ENCODE data around the gene CCDC69. TPM values are rescaled to one million over a fixed set of nuclear protein-coding genes. Genes with fewer than 3 reads are reported as not detected.
"Not testable (repeated sequence)": the region's sequence is repeated elsewhere in the genome, so short reads cannot be mapped to it uniquely, and the experiment has no call there.

The CCDC69 gene
- total RNA-seq, 1 donor from 2014 or later, result 45.8 TPM

- DNase-seq (ENCODE audit: low spot score), result no peak
- no peak for ATAC-seq
- intact Hi-C loops (cut with DNase I), result no loop called here
Observed at GRCh38 chr5:151178777-151179488, 45.0 kb downstream of the CCDC69 start.

GRCh38 chr5:151178372-151178771 is 45.5 kb downstream of the CCDC69 start:
- intact Hi-C loops (cut with DNase I), result no loop called here
- ATAC-seq, result no peak
- no peak for DNase-seq (ENCODE audit: low spot score)

DNA sequence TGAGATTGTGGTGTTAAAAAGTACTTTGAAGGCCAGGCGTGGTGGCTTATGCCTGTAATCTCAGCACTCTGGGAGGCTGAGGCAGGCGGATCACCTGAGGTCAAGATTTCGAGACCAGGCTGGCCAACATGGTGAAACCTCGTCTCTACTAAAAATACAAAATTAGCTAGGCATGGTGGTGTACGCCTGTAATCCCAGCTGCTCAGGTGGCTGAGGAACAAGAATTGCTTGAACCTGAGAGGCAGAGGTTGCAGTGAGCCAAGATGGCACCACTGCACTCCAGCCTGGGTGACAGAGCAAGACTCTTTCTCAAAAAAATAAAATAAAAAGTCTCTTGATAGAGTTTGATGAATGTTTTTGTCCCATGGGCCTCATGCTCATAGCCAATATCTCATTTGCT is 47.6 kb downstream of the CCDC69 start:
- ATAC-seq; DNase-seq (ENCODE audit: low spot score); intact Hi-C loops (cut with DNase I): not testable (repeated sequence)

- DNase-seq (ENCODE audit: low spot score) (no peak), ATAC-seq (peak; percentile 39)
- intact Hi-C loops (cut with DNase I), result no loop called here
Observed at GRCh38 chr5:151174612-151175101, 49.2 kb downstream of the CCDC69 start.

DNA sequence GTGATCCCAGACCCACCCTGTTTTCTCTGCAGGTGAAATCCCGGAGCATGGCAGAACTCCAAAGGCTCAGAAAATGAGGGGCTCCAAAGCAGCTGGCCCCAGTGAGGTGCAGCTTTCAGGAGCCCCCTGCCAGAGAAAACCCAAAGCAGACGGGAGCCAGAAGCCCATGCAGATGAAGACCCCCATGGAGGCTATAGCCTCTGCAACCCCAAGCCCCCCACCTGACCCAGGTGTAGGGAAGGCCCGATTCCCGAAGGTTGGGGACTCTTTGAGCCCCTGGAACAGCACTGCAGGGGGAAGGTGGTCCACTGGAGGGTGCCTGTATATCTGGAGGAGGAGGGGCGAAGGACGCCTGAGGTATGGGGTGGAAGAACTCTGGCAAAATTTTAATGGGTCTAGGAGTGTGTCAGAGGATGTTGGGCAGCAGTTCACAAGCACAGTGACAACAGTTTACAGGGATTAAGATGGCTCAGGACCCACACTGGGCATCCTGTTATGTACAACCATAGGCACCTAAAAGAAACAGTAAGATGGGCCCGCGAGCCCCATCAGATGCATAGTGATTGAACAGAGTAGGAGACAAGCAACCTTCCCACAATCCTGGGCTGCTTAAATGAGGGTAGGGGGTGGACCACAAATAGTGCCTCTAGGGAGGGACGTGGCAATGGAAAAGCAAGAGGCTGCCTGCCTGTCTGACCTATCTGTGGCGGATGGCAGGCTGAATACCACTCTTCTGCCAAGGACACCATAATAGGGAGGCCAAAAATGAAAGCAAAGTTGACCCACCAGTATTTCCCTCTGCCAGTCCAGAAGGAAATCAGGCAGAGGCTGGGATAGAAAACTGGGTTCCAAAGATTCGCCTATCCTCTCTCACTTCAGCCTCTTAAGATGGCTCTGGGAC is 49.9 kb downstream of the CCDC69 start:
- intact Hi-C loops (cut with DNase I), result no loop called here
- DNase-seq (ENCODE audit: low spot score) (no peak), ATAC-seq (peak; percentile 31)

- no peak for ATAC-seq
- intact Hi-C loops (cut with DNase I), result no loop called here
Observed at GRCh38 chr5:151171529-151171928, 52.4 kb downstream of the CCDC69 start.

GRCh38 chr5:151168602-151169344 is 55.1 kb downstream of the CCDC69 start:
- intact Hi-C loops (cut with DNase I), result loop anchor here (5.0 kb wide), 1 partner anchor 116 kb away; no protein-coding TSS in a partner anchor
- ATAC-seq, result no peak
- no peak for DNase-seq (ENCODE audit: low spot score)

More at GRCh38 chr5:151171529-151171928, 52.4 kb downstream of the CCDC69 start:
- DNase-seq (ENCODE audit: low spot score), result no peak

- DNase-seq (ENCODE audit: low spot score), result peak; percentile 32
- ATAC-seq, result no peak
- intact Hi-C loops (cut with DNase I), result loop anchor here (5.0 kb wide), 1 partner anchor 115 kb away; no protein-coding TSS in a partner anchor
Observed at GRCh38 chr5:151167022-151167421, 56.9 kb downstream of the CCDC69 start.

DNA sequence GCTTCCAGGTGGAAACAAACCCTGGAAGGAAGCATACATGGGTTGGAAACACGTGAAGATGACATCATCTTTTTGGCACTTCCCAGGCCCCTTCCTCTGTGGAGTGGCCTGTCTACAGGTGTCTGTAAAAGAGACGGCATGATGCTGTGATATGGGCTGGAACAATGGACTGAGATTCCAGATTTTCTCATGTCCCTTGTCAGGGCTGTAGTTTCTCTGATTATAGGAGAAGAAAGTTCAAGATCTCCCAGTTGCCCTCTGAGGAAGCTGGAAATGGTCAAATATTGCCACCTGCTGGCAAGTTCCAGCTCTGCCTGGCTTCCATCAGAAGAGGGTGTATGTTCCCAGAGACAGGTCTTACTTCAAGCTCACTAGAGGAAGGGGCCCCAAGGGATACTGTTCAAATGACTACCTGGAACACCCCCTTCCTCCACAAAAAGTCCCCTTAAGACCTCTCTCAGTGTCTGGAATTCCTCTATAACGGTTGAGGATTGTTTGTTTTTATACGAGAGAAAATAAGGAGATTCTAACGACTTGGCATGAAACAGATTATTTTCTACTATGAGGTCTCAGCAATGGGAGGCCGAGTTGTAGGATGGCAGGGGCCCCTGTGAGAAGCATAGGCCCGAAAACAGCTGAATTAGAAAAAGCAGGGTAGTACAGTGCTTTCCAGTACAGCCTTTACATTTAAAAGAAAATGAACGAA is 59.1 kb downstream of the CCDC69 start:
- peak; percentile 92 for ATAC-seq
- intact Hi-C loops (cut with DNase I), result loop anchor here (5.0 kb wide), 2 partner anchors 38 to 113 kb away; no protein-coding TSS in a partner anchor
- peak; percentile 86 for DNase-seq (ENCODE audit: low spot score)

- ATAC-seq (peak; percentile 39), DNase-seq (ENCODE audit: low spot score) (no peak)
- intact Hi-C loops (cut with DNase I), result loop anchor here (5.0 kb wide), 1 partner anchor 35 kb away; no protein-coding TSS in a partner anchor
Observed at GRCh38 chr5:151162776-151163175, 61.1 kb downstream of the CCDC69 start.

DNA sequence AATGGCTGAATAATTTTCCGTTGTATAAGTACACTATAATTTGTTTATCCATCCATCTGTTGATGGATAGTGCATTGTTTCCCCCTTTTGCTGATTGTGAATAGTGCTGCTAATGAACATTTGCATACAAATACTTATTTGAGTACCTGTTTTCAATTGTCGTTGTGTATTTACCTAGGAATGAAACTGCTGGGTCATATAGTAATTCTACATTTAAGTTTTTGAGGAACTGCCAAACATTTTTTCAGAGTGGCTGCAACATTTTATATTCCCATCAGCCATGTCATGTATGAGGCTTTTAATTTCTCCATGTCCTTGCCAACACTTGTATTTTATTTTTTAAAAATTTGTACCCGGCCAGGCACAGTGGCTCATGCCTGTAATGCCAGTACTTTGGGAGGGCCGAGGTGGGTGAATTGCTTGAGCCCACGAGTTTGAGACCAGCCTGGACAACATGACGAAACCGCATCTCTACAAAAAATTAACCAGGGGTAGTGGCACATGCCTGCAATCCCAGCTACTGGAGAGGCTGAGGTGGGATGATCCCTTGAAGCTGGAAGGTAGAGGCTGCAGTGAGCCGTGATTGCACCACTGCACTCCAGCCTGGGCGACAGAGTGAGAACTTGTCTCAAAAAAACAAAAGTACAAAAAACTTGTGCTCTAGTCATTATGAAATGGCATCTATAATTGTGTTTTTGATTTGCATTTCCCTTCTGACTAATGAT is 64.1 kb downstream of the CCDC69 start:
- intact Hi-C loops (cut with DNase I), result loop anchor here (5.0 kb wide), 1 partner anchor 33 kb away; no protein-coding TSS in a partner anchor
- ATAC-seq (no peak), DNase-seq (ENCODE audit: low spot score) (no peak)

GRCh38 chr5:151158287-151158661 is 65.6 kb downstream of the CCDC69 start:
- intact Hi-C loops (cut with DNase I), result no loop called here
- no peak for ATAC-seq
- DNase-seq (ENCODE audit: low spot score), result no peak

- DNase-seq (ENCODE audit: low spot score), result peak; percentile 91
- ATAC-seq, result peak; percentile 99
- intact Hi-C loops (cut with DNase I), result no loop called here
Observed at GRCh38 chr5:151157426-151158286, 66.2 kb downstream of the CCDC69 start, which contains the start of gene ANXA6. Gene ANXA6, minus strand, starts transcription at chr5:151157779. Its CDS starts 9,878 bp downstream, at chr5:151147901.

DNA sequence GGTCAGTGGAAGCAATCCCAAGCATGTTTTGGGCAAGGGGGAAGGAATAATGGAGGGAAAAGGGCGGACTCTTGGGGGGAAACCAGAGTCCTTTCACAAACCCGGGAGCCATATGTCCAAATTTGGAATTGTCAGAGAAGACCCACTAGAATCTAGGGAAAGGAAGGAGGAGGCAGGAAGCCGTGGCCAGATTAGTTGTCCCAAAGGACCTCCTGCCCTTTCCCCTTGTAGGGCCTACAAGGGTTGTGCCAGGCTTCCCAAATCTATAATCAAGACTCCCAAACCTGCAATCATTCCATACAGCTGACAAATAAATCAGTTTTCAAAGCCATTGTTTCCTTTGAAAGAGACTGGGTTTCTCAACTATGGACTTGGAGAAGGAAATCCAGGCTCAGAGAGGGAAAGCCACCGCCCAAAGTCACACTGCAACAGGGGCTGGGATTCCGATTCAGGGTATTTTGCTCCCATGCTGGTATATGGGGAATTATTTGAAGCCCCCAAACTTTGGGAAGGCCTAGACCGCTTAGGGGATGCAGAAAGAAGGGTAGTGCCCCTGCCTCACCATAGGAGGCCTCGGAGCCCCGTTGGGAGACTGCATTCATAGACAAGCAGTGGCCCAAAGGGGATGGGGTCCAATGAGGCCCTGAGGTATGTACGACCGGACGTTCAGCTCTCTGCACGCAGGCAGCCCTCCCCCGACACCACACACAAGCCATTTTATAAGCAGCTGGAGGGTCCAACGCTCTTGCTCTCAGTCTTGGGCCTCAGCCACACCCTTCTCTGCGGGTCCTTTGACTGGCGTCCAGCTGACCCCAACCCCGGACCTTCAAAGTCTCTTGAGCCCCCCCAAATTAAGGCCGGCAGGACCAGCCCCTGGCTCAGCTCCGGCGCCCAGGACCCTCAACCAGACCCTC is 67.1 kb downstream of the CCDC69 start:
- peak; percentile 43 for ATAC-seq
- intact Hi-C loops (cut with DNase I), result no loop called here
- no peak for DNase-seq (ENCODE audit: low spot score)

DNA sequence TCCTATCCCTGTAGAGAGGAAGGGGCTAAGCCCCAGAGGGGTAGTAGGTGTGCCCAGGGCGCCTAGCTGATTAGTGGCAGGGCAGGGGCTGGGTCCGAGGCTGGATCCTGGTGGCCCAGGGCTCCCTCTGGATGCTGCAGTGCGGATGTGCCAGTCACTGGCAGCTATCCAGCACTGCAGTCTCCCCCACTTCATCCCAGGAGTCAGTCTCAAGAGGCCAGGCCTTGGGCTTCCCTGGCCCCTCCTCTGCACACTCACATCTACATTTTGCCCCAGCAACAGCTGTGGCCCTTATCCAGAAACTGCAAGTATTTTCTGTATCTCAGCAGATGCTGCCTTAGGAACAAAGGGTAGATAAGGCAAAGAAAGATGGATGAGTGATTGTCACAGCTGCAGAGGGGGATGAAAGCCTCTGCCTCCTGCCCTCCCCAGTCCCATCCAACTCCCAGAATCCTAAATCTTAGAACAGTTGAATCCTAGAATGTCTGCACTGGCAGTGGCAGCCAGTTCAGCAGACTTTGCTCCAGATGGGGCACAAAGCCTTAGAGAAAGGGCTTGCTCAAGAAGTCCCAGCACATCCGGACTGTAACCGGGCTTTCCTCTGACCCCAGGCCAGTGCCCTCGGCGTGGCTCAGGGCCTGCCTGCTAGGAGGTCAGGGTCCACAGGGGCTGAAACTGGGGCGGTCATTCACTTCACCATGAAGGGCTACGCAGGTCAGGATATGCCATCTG is 68.0 kb downstream of the CCDC69 start:
- DNase-seq (ENCODE audit: low spot score), result no peak
- peak; percentile 39 for ATAC-seq
- intact Hi-C loops (cut with DNase I), result no loop called here

All from sciatic nerve (tissue), 2 donors.